ENCODE measurements around the gene TAOK3.

DNA sequence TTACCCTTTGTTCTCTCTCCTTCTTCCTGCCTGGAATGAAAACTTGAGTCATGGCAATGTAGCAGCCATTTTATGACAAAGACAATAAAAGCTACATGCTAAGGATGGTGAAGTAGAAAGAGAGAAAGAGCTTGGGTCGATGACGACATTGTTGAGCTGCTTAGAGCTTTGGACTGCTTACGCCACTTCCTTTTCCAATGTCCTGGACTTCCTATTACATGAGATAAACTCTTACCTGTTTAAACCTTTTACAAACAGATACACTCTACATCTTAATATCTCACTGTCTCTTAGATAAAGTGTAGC is 166.6 kb downstream of the TAOK3 start:
- TF ChIP-seq POLR2A (IDR thresholded peaks at IDR 0.05), result no peak
- TF ChIP-seq, protein P1, sequence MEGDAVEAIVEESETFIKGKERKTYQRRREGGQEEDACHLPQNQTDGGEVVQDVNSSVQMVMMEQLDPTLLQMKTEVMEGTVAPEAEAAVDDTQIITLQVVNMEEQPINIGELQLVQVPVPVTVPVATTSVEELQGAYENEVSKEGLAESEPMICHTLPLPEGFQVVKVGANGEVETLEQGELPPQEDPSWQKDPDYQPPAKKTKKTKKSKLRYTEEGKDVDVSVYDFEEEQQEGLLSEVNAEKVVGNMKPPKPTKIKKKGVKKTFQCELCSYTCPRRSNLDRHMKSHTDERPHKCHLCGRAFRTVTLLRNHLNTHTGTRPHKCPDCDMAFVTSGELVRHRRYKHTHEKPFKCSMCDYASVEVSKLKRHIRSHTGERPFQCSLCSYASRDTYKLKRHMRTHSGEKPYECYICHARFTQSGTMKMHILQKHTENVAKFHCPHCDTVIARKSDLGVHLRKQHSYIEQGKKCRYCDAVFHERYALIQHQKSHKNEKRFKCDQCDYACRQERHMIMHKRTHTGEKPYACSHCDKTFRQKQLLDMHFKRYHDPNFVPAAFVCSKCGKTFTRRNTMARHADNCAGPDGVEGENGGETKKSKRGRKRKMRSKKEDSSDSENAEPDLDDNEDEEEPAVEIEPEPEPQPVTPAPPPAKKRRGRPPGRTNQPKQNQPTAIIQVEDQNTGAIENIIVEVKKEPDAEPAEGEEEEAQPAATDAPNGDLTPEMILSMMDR (IDR thresholded peaks at IDR 0.05), result no peak
